Parathyroid adenoma (tissue), 2 donors: ENCODE results near the gene PPP5C.
"Not testable (repeated sequence)": the region's sequence is repeated elsewhere in the genome, so short reads cannot be mapped to it uniquely, and the experiment has no call there.

Experiments
- H2AFZ ChIP-seq: fragments of 300-600 bp; sonication (generic); one replicate; pipeline ENCODE4 v1.7.0; 2017; ENCODE audit warnings: antibody characterized with exemption, mild to moderate bottlenecking
- H3K27ac ChIP-seq: fragments of 300-600 bp; sonication (generic); one replicate; pipeline ENCODE4 v1.7.0; 2017
- H3K27me3 ChIP-seq: fragments of 300-600 bp; sonication (generic); one replicate; pipeline ENCODE4 v1.7.0; 2017; ENCODE audit warnings: low read length; ENCODE audit not compliant: control insufficient read depth, insufficient read depth
- H3K36me3 ChIP-seq: fragments of 300-600 bp; sonication (generic); one replicate; pipeline ENCODE4 v1.7.0; 2017; ENCODE audit warnings: low read length; ENCODE audit not compliant: control insufficient read depth, insufficient read depth
- H3K4me1 ChIP-seq: fragments of 300-600 bp; sonication (generic); one replicate; pipeline ENCODE4 v1.7.0; 2017; ENCODE audit warnings: control low read depth
- H3K4me2 ChIP-seq: fragments of 300-600 bp; sonication (generic); one replicate; pipeline ENCODE4 v1.7.0; 2017; ENCODE audit warnings: low read length
- H3K4me3 ChIP-seq: fragments of 300-600 bp; sonication (generic); one replicate; pipeline ENCODE4 v1.7.0; 2017; ENCODE audit warnings: low read depth, low read length
- H3K79me2 ChIP-seq: fragments of 300-600 bp; sonication (generic); one replicate; pipeline ENCODE4 v1.7.0; 2017; ENCODE audit warnings: control low read depth
- H3K9ac ChIP-seq: fragments of 300-600 bp; sonication (generic); one replicate; pipeline ENCODE4 v1.7.0; 2017; ENCODE audit warnings: mild to moderate bottlenecking
- H3K9me3 ChIP-seq: fragments of 300-600 bp; sonication (generic); one replicate; pipeline ENCODE4 v1.7.0; 2017; ENCODE audit warnings: low read length; ENCODE audit not compliant: control insufficient read depth
- TF ChIP-seq, protein P1 (sequence below): fragments of 300-600 bp; sonication (generic); IDR thresholded peaks from one replicate; pipeline ENCODE4 v1.7.0; 2017; ENCODE audit warnings: antibody characterized with exemption, mild to moderate bottlenecking
- donor health status: primary hyperparathyroidism.

PPP5C gene

DNA sequence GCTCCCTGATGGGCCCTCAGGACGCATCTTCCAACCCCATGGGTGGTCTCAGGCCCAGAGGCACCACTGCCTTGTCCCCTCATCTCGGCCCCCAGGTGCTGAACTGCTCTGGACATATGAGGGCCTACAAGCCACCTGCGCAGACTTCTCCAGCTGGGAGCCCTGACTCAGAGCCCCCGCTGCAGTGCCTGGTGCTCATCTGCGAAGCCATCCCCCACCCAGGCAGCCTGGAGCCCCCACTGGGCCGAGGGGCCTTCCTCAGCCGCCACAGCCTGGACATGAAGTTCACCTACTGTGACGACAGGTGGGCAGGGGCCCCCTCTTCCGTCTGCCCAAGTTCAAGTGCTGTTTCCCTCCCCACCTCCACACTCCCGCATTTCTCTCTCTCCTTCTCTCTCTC lies 37.8 kb upstream of the PPP5C start:
- Histone ChIP-seq H3K4me3 (no peak overlapping the region), H3K4me1 (no peaks in the 10 kb centered on the region), H3K36me3 (no peaks in the 10 kb centered on the region), H3K4me2 (no peak overlapping the region), H3K27me3 (no peaks in the 10 kb centered on the region), H3K79me2 (no peaks in the 10 kb centered on the region), H3K9me3 (no peaks in the 10 kb centered on the region), H2AFZ (no peak overlapping the region), H3K9ac (no peak overlapping the region), H3K27ac (no peak overlapping the region)
- TF ChIP-seq, protein P1, sequence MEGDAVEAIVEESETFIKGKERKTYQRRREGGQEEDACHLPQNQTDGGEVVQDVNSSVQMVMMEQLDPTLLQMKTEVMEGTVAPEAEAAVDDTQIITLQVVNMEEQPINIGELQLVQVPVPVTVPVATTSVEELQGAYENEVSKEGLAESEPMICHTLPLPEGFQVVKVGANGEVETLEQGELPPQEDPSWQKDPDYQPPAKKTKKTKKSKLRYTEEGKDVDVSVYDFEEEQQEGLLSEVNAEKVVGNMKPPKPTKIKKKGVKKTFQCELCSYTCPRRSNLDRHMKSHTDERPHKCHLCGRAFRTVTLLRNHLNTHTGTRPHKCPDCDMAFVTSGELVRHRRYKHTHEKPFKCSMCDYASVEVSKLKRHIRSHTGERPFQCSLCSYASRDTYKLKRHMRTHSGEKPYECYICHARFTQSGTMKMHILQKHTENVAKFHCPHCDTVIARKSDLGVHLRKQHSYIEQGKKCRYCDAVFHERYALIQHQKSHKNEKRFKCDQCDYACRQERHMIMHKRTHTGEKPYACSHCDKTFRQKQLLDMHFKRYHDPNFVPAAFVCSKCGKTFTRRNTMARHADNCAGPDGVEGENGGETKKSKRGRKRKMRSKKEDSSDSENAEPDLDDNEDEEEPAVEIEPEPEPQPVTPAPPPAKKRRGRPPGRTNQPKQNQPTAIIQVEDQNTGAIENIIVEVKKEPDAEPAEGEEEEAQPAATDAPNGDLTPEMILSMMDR = no peak

DNA sequence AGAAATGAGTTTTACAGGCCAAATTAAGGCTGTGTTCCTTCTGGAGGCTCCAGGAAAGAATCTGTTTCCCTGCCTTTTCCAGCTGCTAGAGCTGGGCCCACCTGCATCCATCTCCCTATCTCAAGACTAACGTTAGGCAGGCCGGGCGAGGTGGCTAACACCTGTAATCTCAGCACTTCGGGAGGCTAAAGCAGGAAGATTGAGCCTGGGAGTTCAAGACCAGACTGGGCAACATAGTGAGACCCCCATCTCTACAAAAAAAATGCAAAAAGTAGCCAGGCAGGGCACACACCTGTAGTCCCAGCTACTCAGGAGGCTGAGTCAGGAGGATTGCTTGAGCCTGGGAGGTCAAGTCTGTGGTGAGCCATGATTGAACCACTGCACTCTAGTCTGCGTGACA lies 35.4 kb upstream of the PPP5C start:
- H3K4me3 ChIP-seq = no peak overlapping the region
- no peaks in the 10 kb centered on the region for H3K79me2 ChIP-seq
- no peaks in the 10 kb centered on the region for H3K9me3 ChIP-seq
- H3K4me1 ChIP-seq = no peaks in the 10 kb centered on the region
- H3K27me3 ChIP-seq = no peaks in the 10 kb centered on the region
- no peaks in the 10 kb centered on the region for H3K36me3 ChIP-seq
- no peak overlapping the region for H3K9ac ChIP-seq
- no peak overlapping the region for H3K4me2 ChIP-seq
- no peak overlapping the region for H2AFZ ChIP-seq
- TF ChIP-seq, protein P1 = no peak
- H3K27ac ChIP-seq = no peak overlapping the region

DNA sequence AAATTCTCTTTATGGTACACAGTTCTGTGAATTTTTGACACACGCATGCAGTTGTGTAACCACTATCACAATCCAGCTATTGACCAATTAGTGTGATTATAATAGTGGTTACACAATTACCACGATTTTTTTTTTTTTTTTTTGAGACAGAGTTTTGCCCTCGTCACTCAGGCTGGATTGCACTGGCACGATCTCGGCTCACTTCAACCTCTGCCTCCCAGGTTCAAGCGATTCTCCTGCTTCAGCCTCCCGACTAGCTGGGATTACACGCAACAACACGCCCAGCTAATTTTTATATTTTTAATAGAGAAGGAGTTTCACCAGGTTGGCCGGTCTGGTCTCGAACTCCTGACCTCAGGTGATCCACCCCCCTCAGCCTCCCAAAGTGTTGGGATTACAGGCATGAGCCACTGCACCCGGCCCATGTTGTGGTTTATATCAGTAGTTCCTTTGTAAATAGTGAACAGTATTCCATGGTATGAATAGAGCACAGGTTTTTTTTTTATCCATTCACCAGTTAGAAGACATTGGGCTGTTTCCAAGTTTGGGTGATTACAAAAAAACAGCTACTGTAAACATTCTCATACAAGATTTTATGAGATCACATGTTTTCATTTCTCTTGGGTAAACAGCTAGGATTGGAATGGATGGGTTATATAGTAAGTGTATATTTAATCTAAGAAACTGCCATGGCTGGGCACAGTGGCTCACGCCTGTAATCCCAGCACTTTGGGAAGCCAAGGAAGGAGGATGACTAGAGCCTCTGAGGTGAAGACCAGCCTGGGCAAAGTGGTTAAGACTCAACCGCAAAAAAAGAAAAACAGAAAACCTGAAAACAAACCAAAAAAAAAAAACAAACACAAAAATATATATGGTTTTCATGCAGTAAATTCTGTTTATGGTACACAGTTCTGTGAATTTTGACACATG lies 33.1 kb upstream of the PPP5C start:
- not testable (repeated sequence) for H3K27ac ChIP-seq, H3K4me1 ChIP-seq, H3K4me3 ChIP-seq, H3K27me3 ChIP-seq, H3K79me2 ChIP-seq, H3K9ac ChIP-seq, H3K9me3 ChIP-seq, H3K36me3 ChIP-seq, H2AFZ ChIP-seq, H3K4me2 ChIP-seq

DNA sequence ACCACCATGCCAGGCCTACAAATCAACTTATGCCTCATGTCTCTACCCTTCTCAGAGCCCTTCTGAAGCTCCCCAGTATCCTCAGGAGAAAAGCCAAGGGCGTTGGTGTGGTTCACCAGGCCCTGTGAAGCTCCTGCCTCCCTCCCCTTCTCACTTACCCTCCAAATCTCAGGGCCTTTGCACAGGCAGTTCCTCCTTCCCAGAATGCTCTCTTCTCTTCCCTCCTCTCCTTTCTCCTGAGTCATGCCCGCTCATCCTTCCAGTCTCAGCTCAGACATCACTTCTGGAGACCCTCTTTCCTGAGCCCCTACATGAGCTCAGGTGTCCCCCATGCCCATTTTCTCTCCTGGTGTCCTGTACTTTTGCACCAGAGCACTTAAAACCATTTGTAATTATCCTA lies 29.5 kb upstream of the PPP5C start:
- H3K79me2 ChIP-seq = no peaks in the 10 kb centered on the region
- H3K4me1 ChIP-seq = no peaks in the 10 kb centered on the region
- no peak overlapping the region for H3K4me2 ChIP-seq
- TF ChIP-seq, protein P1 = no peak
- H3K36me3 ChIP-seq = no peaks in the 10 kb centered on the region
- no peak overlapping the region for H3K27ac ChIP-seq
- no peak overlapping the region for H3K9ac ChIP-seq
- H2AFZ ChIP-seq = no peak overlapping the region
- H3K4me3 ChIP-seq = no peak overlapping the region
- H3K27me3 ChIP-seq = no peaks in the 10 kb centered on the region
- H3K9me3 ChIP-seq = no peaks in the 10 kb centered on the region

DNA sequence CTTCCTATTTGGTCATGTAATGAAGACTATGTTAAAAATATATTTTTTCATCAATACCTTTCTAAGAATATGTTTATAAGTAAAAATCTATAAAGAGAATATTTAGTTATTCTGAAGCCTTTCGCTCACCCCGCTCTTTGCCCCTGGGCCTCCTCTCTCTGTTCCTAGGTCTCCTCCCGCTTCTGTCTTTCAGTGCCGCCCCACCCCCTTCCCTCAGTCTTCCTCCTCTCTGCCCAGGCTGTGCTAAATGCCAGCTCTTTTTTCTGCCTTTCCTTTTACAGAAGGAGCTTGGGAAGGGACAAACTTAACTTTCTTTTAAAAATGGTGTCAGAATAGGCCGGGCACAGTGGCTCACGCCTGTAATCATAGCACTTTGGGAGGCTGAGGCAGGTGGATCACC lies 27.3 kb upstream of the PPP5C start:
- no peak overlapping the region for H3K4me2 ChIP-seq
- TF ChIP-seq, protein P1 = no peak
- no peaks in the 10 kb centered on the region for H3K79me2 ChIP-seq
- H3K4me3 ChIP-seq = no peak overlapping the region
- H3K36me3 ChIP-seq = no peaks in the 10 kb centered on the region
- H3K27ac ChIP-seq = no peak overlapping the region
- no peaks in the 10 kb centered on the region for H3K9me3 ChIP-seq
- H3K4me1 ChIP-seq = no peaks in the 10 kb centered on the region
- no peak overlapping the region for H2AFZ ChIP-seq
- H3K27me3 ChIP-seq = no peaks in the 10 kb centered on the region
- H3K9ac ChIP-seq = no peak overlapping the region
